Measurements from ENCODE around the gene ZNF212. TPM values are rescaled to one million over a fixed set of nuclear protein-coding genes. Genes with fewer than 3 reads are reported as not detected.

ZNF212 gene
- total and polyA plus RNA-seq, 10 donors: 6.7 to 15.0 (median 12.8) TPM

DNA sequence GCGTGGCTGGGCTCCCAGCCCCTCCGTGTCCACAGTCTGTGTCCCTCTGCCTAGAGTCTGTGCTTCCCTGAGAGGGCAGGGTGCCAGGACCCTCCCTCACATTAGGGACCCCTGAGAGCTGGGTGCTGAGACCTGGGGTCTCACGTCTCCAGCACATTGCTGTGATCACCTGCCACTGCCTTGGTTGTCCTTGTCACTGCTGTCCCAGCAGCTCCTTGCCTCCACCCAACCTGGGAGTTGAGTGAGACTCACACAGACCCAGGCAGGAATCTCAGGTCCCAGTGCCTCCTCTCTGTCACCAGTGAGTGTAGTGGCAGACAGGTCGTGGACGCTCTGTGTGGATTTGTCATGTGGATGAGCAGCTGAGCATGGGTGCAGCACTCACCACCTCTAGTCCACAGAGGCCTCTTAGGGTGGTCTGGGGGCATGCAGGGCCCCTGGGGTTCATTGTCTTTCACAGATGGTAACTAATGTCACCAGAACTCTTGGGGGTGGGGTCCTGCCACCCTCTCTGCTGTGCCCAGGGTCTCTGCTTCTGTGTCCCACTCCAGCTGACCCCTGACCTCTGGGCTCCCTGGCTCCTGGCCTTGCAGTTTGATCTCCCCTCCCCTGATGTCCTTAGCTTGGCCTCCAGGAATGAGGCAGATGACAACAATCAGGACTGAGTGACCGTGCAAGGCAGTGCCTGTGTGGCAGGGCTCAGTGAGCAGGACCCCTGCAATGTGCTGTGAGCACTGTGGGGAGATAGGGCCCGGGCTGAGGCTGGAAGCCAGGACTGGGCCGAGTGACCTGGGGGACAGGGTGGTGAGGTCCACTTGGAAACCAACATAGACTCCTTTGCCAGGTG is 41.4 kb downstream of the ZNF212 start:
- intact Hi-C loops (cut with DNase I; ENCODE audit: low total_unique reads): no loop called here
- Histone ChIP-seq H3K27me3 (replicated peaks in 1 of 7) (no peaks in the 10 kb centered on the region), H3K4me3 (no peak overlapping the region), H3K4me1 (peaks cover 4 to 24% (median 16%) of the 10 kb centered on the region in 6 donors), H3K36me3 (peaks cover 0 to 72% (median 47%) of the 10 kb centered on the region in 6 donors), H3K27ac (no peak overlapping the region), H3K9me3 (no peaks in the 10 kb centered on the region)
- WGBS, 5 donors: 90 to 98% (median 94%) methylated on average over 8 of the region's 8 CpGs
- no peak for TF ChIP-seq POLR2AphosphoS5 (IDR thresholded peaks at IDR 0.05)
- no peak for TF ChIP-seq POLR2A (IDR thresholded peaks at IDR 0.05)
- TF ChIP-seq, protein P1, sequence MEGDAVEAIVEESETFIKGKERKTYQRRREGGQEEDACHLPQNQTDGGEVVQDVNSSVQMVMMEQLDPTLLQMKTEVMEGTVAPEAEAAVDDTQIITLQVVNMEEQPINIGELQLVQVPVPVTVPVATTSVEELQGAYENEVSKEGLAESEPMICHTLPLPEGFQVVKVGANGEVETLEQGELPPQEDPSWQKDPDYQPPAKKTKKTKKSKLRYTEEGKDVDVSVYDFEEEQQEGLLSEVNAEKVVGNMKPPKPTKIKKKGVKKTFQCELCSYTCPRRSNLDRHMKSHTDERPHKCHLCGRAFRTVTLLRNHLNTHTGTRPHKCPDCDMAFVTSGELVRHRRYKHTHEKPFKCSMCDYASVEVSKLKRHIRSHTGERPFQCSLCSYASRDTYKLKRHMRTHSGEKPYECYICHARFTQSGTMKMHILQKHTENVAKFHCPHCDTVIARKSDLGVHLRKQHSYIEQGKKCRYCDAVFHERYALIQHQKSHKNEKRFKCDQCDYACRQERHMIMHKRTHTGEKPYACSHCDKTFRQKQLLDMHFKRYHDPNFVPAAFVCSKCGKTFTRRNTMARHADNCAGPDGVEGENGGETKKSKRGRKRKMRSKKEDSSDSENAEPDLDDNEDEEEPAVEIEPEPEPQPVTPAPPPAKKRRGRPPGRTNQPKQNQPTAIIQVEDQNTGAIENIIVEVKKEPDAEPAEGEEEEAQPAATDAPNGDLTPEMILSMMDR (IDR thresholded peaks at IDR 0.05 in 8 of 11, conservative IDR thresholded peaks at IDR 0.05 in 3 of 11): no peak
- no peak for DNase-seq

DNA sequence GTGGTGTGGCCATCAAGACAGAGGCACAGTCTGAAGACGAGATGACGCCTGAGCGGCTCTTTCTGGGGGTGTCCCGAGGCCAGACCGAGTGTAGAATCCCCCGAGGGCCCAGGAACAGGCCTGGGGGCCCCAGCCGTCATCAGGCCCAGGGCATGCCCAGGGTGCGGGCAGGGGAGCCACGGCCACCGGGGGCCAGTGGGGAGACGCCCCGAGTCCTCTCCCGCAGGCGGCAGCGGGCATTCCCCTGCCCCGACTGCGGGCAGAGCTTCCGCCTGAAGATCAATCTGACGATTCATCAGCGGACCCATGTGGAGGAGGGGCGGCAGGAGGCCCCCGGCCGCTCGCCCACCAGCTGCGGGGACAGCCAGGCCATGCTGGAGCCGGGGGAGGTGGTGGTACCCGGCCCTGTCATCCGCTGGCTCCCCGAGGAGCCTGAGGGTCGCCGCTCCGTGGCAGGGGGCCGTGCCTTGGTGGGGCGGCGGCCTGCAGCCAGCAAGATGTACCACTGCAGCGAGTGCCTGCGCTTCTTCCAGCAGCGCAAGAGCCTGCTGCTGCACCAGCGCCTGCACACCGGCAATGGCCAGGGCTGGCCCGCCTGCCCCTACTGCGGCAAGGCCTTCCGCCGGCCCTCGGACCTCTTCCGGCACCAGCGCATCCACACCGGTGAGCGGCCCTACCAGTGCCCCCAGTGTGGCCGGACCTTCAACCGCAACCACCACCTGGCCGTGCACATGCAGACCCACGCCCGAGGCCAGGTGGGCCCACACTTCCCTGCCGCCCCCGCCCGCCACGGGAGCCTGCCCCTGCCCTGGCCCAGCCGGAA is 42.3 kb downstream of the ZNF212 start:
- Histone ChIP-seq H3K4me1 (peaks cover 4 to 31% (median 19%) of the 10 kb centered on the region in 6 donors), H3K36me3 (peaks cover 0 to 64% (median 42%) of the 10 kb centered on the region in 6 donors), H3K9me3 (no peaks in the 10 kb centered on the region), H3K27ac (no peak overlapping the region), H3K4me3 (no peak overlapping the region), H3K27me3 (replicated peaks in 1 of 7) (no peaks in the 10 kb centered on the region)
- TF ChIP-seq, protein P1 (IDR thresholded peaks at IDR 0.05 in 8 of 11, conservative IDR thresholded peaks at IDR 0.05 in 3 of 11): no peak
- peak in 1 of 3 donors; percentile 44 for TF ChIP-seq POLR2AphosphoS5 (IDR thresholded peaks at IDR 0.05)
- TF ChIP-seq POLR2A (IDR thresholded peaks at IDR 0.05): no peak
- intact Hi-C loops (cut with DNase I; ENCODE audit: low total_unique reads): no loop called here
- no peak for DNase-seq
- 92 to 96% (median 95%) methylated on average over 23 to 59 of the region's 59 CpGs for WGBS, 5 donors

DNA sequence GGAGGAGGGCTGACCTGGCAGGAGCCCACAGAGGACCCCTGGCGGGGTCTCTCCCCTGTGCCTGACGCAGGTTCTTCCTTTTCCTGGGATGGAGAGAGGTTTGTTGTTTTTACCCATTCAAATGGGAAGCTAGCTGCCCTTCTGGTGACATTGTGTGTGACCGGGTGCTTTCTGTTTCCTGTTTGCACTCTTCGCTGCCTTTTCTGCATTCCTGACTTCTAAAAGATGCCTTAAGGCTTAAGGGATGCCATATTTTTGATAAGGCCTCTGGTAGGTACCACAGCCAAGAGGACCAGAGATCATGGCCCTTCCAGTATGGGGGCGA is 42.8 kb downstream of the ZNF212 start:
- Histone ChIP-seq H3K9me3 (no peaks in the 10 kb centered on the region), H3K27me3 (replicated peaks in 1 of 7) (no peaks in the 10 kb centered on the region), H3K4me3 (no peak overlapping the region), H3K27ac (no peak overlapping the region), H3K4me1 (peaks cover 4 to 37% (median 19%) of the 10 kb centered on the region in 6 donors), H3K36me3 (peaks cover 0 to 58% (median 40%) of the 10 kb centered on the region in 6 donors)
- 82 to 87% (median 83%) methylated on average over 5 of the region's 5 CpGs for WGBS, 5 donors
- TF ChIP-seq POLR2AphosphoS5 (IDR thresholded peaks at IDR 0.05) (no peak), POLR2A (IDR thresholded peaks at IDR 0.05) (no peak)
- TF ChIP-seq, protein P1 (IDR thresholded peaks at IDR 0.05 in 8 of 11, conservative IDR thresholded peaks at IDR 0.05 in 3 of 11): no peak
- no peak for DNase-seq
- intact Hi-C loops (cut with DNase I; ENCODE audit: low total_unique reads): no loop called here

DNA sequence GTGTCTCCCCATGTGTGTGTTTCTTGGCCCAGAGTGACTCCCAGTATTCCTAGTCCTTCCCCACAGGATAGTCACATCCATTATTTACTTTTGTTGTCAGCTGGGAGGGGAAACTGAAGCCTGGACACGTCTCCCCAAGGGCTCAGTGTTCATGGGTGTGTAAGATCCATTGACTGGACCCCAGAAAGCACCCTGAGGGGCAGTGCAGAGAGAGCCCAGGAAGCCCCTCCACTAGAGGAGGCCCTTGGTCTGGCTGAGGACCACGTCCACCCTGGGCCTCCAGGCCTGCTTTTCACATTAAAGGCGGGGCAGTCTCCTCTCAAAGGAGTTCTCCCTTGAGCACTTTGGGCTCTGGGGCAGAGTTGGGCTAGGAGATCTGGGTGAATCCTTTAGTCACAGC is 43.9 kb downstream of the ZNF212 start:
- WGBS, 5 donors: 60 to 100% (median 91%) methylated on average over 1 to 3 of the region's 3 CpGs
- no peak for DNase-seq
- intact Hi-C loops (cut with DNase I; ENCODE audit: low total_unique reads): no loop called here

More for the DNA sequence above, 43.9 kb downstream of the ZNF212 start:
- H3K9me3 ChIP-seq: no peaks in the 10 kb centered on the region
- H3K4me1 ChIP-seq: peaks cover 4 to 38% (median 19%) of the 10 kb centered on the region in 6 donors
- peaks cover 0 to 51% (median 31%) of the 10 kb centered on the region in 6 donors for H3K36me3 ChIP-seq
- no peak overlapping the region for H3K4me3 ChIP-seq
- H3K27me3 ChIP-seq (replicated peaks in 1 of 7): no peaks in the 10 kb centered on the region
- H3K27ac ChIP-seq: no peak overlapping the region
- TF ChIP-seq, protein P1 (IDR thresholded peaks at IDR 0.05 in 8 of 11, conservative IDR thresholded peaks at IDR 0.05 in 3 of 11): no peak
- no peak for TF ChIP-seq POLR2A (IDR thresholded peaks at IDR 0.05)
- TF ChIP-seq POLR2AphosphoS5 (IDR thresholded peaks at IDR 0.05): no peak
